Measurements from ENCODE around the gene RTTN.

RTTN gene

DNA sequence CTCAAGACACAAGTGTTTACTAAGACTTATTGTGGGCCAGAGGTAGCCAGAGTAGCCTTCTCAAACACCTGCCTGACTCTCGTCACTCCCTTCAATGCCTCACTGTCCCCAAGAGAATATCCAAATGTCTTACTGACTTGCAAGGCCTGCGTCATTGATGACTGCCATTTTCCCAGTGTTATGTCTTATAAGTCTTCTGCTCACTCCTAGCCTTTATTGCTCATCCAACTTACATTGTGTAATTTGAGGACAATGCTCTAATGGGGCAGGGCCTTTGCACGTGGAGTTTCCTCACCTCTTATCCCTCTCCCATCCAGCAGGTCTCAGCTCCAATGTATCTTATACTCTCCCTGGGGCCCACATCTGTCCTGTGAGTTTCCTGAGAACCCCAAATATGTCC, 247.7 kb downstream of the RTTN start:
- CTCF ChIA-PET = no interaction called here
- POLR2A ChIA-PET (ENCODE audit: low non-redundant PET) = no interaction called here

DNA sequence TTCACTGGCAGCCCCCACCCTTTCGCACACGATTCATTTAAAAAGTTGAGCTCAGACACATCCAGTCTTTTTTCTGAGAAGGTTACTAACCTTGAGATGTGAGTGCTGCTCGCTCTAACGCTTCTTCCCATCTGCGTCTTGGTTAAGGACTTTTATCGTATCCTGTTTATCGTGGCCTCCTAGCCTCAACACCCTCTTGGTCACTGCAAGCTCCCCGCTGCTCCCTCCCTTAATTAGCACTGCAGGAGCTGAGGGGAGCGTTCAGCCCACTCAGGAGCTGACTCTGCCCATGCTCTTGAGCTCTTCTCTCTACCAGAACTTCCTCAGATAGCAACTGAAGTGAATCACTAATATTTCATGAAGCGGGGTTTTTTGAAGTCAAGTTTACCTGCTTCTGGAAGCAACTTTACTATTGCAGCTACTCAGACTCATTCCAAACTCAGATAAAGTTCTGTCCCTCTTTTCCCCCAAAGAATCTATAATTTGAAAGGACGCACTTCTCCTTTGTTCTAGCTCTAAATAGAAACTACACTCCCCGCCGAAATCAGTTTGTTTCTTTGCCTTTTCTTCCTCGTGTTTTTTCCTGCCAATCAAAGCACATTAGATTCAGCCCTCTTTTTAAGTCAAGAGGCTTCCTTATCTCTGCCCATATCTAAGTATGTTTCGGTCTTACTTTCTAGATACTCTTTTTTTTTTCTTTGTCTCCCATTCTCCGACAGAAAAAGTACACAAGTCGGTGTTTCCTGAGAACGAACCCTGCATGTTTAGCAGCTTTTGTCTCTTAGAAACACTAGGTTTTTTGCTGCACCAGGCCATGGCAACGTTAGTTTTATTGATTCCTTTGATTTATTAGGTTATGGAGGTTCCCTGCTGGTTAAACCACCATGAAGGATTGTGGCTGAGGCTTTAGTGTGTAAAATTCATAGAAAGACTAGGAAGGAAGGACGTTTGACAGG, 248.5 kb downstream of the RTTN start:
- POLR2A ChIA-PET (ENCODE audit: low non-redundant PET) = no interaction called here
- no peak for DNase-seq (ENCODE audit: low spot score)
- no peak overlapping the region for H3K27ac ChIP-seq
- CTCF ChIA-PET = interaction anchor here (0.6 kb wide), 1 partner anchor 98 kb away, joined by 3 read pairs; no protein-coding TSS in a partner anchor
- TF ChIP-seq, protein P1, sequence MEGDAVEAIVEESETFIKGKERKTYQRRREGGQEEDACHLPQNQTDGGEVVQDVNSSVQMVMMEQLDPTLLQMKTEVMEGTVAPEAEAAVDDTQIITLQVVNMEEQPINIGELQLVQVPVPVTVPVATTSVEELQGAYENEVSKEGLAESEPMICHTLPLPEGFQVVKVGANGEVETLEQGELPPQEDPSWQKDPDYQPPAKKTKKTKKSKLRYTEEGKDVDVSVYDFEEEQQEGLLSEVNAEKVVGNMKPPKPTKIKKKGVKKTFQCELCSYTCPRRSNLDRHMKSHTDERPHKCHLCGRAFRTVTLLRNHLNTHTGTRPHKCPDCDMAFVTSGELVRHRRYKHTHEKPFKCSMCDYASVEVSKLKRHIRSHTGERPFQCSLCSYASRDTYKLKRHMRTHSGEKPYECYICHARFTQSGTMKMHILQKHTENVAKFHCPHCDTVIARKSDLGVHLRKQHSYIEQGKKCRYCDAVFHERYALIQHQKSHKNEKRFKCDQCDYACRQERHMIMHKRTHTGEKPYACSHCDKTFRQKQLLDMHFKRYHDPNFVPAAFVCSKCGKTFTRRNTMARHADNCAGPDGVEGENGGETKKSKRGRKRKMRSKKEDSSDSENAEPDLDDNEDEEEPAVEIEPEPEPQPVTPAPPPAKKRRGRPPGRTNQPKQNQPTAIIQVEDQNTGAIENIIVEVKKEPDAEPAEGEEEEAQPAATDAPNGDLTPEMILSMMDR (conservative IDR thresholded peaks at IDR 0.05; ENCODE audit: low read depth) = no peak

More for the DNA sequence above, 247.7 kb downstream of the RTTN start:
- TF ChIP-seq, protein P1 (conservative IDR thresholded peaks at IDR 0.05; ENCODE audit: low read depth) = no peak
- DNase-seq (ENCODE audit: low spot score) = no peak
- no peak overlapping the region for H3K27ac ChIP-seq

DNA sequence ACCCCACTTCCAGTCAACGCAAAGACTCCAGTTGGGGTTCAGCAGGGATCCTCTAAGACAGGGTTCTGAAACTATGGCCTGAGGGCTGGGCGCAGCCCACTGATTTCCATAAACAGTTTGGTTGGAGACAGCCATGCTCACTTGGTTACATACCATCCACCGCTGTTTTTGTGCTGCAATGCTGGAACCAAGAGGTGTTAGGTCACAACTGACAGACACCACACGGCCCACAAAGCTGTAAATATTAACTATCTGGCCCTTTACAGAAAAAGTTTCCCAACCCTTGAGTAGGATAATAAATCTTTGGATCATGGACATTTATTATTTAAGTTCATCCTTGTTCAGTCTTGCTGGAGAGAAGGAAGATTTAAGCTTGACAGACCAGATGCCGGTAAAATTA, 249.4 kb downstream of the RTTN start:
- ChIA-PET CTCF (no interaction called here), POLR2A (ENCODE audit: low non-redundant PET) (no interaction called here)
- TF ChIP-seq, protein P1 (conservative IDR thresholded peaks at IDR 0.05; ENCODE audit: low read depth) = no peak
- DNase-seq (ENCODE audit: low spot score) = no peak
- H3K27ac ChIP-seq = no peak overlapping the region

DNA sequence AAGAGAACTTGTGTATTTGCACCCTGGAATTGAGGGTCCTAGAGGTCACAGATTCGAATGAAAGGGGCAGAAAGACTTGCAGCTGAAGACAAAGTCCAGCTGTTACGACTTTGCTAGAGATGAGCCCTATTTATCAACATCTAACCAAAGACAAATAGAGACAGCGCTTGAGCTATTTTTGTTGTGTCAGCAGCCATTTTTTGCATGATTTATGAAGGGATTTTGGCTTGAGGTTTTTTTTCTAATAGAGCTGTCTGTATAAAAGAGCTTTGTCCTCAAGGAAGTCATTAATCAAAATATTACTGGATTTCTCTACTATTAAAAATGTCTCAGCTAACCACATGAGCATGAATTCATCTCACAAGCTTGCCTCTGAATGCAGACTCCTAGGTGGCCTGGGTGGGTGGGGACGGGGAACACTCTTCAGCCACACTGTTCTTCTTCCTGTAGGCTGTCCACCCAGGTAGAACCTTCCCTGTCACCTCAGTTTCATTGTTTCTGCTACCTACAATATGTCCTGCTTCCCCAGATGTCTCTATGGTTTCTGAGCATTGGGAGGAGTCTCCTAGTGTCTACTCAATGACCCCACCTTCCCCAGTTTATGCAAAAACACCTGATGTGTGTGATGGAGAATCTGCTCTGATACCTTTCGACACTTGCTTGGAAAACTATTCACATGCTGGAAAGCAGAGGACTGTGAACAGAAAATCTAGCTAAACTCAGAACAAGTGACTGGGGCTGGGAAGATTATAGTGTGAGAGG, 250.6 kb downstream of the RTTN start:
- TF ChIP-seq, protein P1 (conservative IDR thresholded peaks at IDR 0.05; ENCODE audit: low read depth) = no peak
- no peak for DNase-seq (ENCODE audit: low spot score)
- H3K27ac ChIP-seq = no peak overlapping the region
- ChIA-PET CTCF (no interaction called here), POLR2A (ENCODE audit: low non-redundant PET) (interaction anchor here (0.5 kb wide), 1 partner anchor 19 kb away, joined by 3 read pairs; no protein-coding TSS in a partner anchor)

DNA sequence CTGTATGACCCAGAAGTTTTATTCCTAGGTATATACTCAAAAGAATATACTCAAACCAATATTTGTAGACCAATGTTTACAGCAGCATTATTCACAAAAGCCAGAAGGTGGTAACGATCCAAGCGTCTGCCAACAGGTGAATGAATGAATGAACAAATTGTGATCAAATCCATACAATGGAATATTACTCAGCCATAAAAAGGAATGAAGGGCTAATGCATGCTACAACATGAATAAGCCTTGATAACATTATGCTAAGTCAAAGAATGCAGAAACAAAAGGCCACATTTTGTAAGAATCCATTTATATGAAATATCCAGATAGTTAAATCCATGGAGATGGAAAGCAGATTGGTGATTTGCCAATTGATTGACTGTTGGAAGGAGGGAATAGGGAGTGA, 252.3 kb downstream of the RTTN start:
- ChIA-PET POLR2A (ENCODE audit: low non-redundant PET) (no interaction called here), CTCF (no interaction called here)

More for the DNA sequence above, 252.3 kb downstream of the RTTN start:
- DNase-seq (ENCODE audit: low spot score) = no peak
- H3K27ac ChIP-seq = no peak overlapping the region
- TF ChIP-seq, protein P1 (conservative IDR thresholded peaks at IDR 0.05; ENCODE audit: low read depth) = no peak
